ENCODE measurements around the gene GIMAP4.
"Not testable (repeated sequence)": the region's sequence is repeated elsewhere in the genome, so short reads cannot be mapped to it uniquely, and the experiment has no call there.

GIMAP4 gene

GRCh38 chr7:150613880-150614279 lies 46.7 kb downstream of the GIMAP4 start:
- no peak for DNase-seq (ENCODE audit: low spot score)
- TF ChIP-seq CTCF (conservative IDR thresholded peaks at IDR 0.05; ENCODE audit: low read depth) = no peak
- H3K27ac ChIP-seq = no peak overlapping the region
- POLR2A ChIA-PET (ENCODE audit: low non-redundant PET) = no interaction called here
- CTCF ChIA-PET = no interaction called here

- H3K27ac ChIP-seq; DNase-seq (ENCODE audit: low spot score); CTCF ChIA-PET; POLR2A ChIA-PET (ENCODE audit: low non-redundant PET): not testable (repeated sequence)
Observed at GRCh38 chr7:150614426-150614825, 47.2 kb downstream of the GIMAP4 start.

- DNase-seq (ENCODE audit: low spot score); POLR2A ChIA-PET (ENCODE audit: low non-redundant PET); H3K27ac ChIP-seq: not testable (repeated sequence)
- CTCF ChIA-PET = interaction anchor here (0.6 kb wide), 1 partner anchor 164 kb away, joined by 3 read pairs; no protein-coding TSS in a partner anchor
Observed at GRCh38 chr7:150615221-150615755, 48.1 kb downstream of the GIMAP4 start.

- TF ChIP-seq CTCF (conservative IDR thresholded peaks at IDR 0.05; ENCODE audit: low read depth) = no peak
- POLR2A ChIA-PET (ENCODE audit: low non-redundant PET) = no interaction called here
- no peak overlapping the region for H3K27ac ChIP-seq
- CTCF ChIA-PET = no interaction called here
- DNase-seq (ENCODE audit: low spot score) = peak; percentile 13
Observed at GRCh38 chr7:150620061-150620460, 52.9 kb downstream of the GIMAP4 start.

- no peak overlapping the region for H3K27ac ChIP-seq
- CTCF ChIA-PET = no interaction called here
- TF ChIP-seq CTCF (conservative IDR thresholded peaks at IDR 0.05; ENCODE audit: low read depth) = no peak
- POLR2A ChIA-PET (ENCODE audit: low non-redundant PET) = no interaction called here
- no peak for DNase-seq (ENCODE audit: low spot score)
Observed at GRCh38 chr7:150620617-150621371, 53.6 kb downstream of the GIMAP4 start.

GRCh38 chr7:150621376-150621775 lies 54.2 kb downstream of the GIMAP4 start:
- H3K27ac ChIP-seq = no peak overlapping the region
- POLR2A ChIA-PET (ENCODE audit: low non-redundant PET) = no interaction called here
- no peak for TF ChIP-seq CTCF (conservative IDR thresholded peaks at IDR 0.05; ENCODE audit: low read depth)
- CTCF ChIA-PET = no interaction called here
- DNase-seq (ENCODE audit: low spot score) = no peak

All from RWPE1 (cell line).